NCI-H187 (cell line): ENCODE measurements around the gene INPP5K.

Source experiments
- DNase-seq, 2 experiments: peaks; one replicate each; lab custom pipeline; 2025; lab: John Stamatoyannopoulos, UW

INPP5K gene

DNA sequence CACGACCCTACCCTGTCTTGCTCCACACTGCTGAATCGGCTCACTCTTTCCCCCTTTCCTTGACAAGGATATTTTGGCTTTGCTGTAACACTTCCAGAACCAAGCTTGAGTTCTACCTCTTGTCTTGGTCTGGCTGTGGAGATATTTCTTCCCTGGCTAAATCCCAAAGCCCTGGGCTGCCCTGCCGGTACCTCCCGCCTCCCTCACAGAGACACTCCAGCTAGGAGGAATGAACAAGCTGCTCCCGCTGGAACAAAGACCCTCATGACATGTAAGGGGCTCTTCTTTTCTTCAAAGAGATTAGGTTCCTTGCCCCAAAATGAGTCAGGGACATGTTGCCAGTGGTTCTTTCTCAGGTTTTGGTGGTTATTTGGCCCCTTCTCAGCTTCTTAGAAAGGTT is 10.8 kb downstream of the INPP5K start:
- DNase-seq, result no peak

- DNase-seq, result no peak
Measured at GRCh38 chr17:1504866-1505265, 11.5 kb downstream of the INPP5K start.

- DNase-seq, result no peak
Measured at GRCh38 chr17:1503699-1504098, 12.7 kb downstream of the INPP5K start.

- DNase-seq, result no peak
Measured at GRCh38 chr17:1498869-1499268, 17.5 kb downstream of the INPP5K start.

DNA sequence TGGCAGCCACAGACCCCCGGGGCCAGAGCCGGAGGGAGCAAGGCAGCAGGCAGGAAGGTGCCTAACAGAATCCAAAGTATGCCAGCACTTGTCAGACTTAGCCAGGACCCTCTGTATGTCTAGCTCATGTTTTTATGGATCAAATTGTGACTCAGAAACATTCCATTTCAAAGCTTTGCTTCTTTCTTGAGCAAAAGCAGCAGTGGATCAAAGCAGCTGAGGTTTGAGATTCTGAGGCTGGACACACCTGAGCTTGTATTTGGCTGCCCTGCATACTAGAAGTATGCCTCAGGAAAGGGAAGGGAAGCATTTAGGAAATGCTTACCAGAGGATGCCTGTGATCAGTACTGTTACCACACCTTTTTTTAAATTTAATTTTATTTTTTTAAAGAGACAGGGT is 18.2 kb downstream of the INPP5K start:
- DNase-seq, result no peak

GRCh38 chr17:1497831-1498230 is 18.6 kb downstream of the INPP5K start:
- no peak for DNase-seq

- DNase-seq, result no peak
Measured at GRCh38 chr17:1496869-1497268, 19.5 kb downstream of the INPP5K start.

GRCh38 chr17:1495265-1495989 is 21.0 kb downstream of the INPP5K start:
- no peak for DNase-seq

GRCh38 chr17:1494736-1495253 is 21.6 kb downstream of the INPP5K start:
- no peak for DNase-seq

- no peak for DNase-seq
Measured at GRCh38 chr17:1494203-1494602, 22.2 kb downstream of the INPP5K start.

DNA sequence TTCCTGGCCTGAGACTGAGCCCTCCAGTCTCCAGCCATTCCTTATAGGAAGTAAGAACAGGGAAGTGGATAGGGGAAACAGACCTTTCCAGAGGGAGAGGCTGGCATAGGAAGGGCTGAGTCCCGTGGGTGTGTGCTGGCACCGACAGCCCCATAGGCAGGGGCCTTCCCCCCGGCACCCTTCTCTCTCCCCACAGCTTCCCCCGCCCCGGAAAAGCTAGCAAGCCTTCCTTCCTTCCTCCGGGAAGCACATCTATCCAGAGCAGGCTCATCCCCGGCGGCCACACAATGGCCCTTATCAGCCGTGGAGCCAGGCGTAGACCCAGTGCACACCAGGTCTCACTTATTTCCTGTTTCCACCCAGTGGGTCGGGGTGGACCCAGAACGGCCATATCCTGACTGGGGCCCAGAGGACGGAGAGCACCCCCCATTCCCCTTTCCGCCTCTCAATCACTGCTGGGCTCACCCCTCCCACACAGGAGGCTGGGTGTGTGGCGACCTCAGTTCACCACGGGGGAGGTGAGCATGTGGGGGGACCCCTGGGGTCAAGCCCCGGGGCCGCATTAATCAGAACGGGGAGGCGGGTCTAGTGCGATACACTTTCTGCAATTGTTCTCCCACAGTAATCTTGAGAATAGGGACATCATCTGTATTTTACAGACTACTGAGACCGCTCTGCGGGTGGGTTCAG is 23.0 kb downstream of the INPP5K start:
- no peak for DNase-seq

- no peak for DNase-seq
Measured at GRCh38 chr17:1492249-1493206, 23.9 kb downstream of the INPP5K start, which contains the start of gene MYO1C. MYO1C (minus strand) TSS chr17:1492686; CDS start chr17:1492487, 199 bp downstream.

DNA sequence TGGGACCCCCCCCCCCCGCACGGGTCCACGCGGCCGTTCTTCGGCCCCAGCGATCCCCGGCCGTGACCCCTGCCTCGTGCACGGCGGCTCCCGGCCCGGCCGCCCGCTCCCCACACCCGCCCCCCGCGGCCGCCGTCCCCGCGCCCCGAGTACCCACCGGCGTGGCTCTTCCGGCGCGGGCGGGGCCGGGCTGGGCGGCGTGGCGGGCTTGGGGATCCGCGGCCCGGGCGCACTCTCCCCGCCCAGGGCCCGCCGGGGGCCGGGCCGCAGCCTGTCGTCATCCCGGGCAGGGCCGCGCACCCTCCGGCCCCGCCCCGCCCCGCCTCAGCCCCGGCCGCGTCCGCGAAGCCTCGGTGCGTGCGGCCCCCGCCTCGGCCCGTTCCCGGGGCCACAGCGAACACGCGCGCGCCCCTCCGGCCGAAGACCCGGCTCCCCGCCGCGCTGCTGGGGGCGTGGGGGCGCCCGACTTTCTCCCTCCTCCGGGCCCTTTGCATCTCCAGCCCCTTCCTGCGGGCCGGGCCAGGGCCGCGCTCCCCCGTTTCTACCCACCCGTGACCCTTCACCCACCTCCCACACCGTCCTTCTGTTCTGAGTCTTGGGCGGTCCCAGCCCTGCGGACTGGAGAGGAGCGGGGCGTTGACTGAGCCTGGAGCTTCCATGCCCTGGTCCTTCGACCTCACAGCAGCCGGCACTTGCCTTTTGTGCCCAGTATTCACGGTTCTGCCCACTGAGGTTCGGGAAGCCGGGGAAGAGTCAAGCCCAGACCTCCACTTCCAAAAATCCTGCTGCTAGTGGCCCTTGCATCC is 24.8 kb downstream of the INPP5K start:
- no peak for DNase-seq

GRCh38 chr17:1490643-1491442 is 25.6 kb downstream of the INPP5K start:
- no peak for DNase-seq

GRCh38 chr17:1488826-1489270 is 27.6 kb downstream of the INPP5K start:
- no peak for DNase-seq

GRCh38 chr17:1487939-1488825 is 28.2 kb downstream of the INPP5K start:
- DNase-seq, result no peak

DNA sequence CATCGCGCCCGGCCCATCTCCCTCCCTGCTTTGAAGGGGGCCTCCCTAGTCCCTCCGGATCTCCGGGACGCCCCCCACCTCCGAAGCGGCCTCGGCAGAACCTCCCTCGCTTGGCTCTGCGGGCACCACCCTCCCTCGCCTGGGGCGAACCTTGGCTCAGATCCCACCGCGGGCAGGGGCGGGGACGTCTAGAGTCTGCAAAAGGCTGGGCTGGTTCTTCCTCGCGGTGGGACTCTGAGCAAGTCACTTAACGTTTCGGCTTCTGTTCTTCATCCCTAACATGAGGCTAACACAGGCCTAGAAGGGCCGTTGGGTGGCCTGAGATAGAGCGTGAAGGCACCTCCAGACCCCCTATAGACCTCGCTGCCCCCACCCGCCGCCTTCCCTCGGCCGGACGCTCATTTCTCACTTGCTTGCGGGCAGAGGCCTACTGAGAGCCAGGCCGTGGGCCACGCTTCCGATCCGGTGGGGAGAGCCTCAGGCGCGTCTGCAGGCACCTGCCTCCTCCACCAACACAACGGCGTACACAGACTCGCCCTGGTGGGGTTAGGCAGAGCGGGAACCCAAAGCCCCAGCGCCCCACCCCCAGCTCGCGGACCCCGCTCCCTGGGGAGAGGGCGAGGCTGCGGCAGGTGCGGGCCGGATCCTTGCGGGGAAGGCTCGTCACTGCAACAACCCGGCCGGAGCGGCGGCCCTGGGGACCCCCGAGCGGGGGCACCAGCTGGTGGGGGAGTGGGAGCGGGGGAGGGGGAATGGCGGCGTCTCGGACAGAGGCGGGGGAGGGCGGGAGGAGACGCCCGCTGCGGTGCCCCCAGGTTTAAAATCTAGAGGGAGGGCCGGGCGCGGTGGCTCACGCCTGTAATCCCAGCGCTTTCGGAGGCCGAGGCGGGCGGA is 29.4 kb downstream of the INPP5K start:
- DNase-seq, result no peak
